Cardiac muscle cell (in vitro differentiated cells and primary cell): ENCODE results near the gene MYOM1. TPM values are rescaled to one million over a fixed set of nuclear protein-coding genes. Genes with fewer than 3 reads are reported as not detected.
A peak's percentile ranks its signal among the peaks of the same experiment; 100 is the strongest.
"Not testable (repeated sequence)": the region's sequence is repeated elsewhere in the genome, so short reads cannot be mapped to it uniquely, and the experiment has no call there.

ENCODE experiments used
- DNase-seq, 2 donors: peaks; one replicate each; pipeline versions ENCODE4 v3.0.0 to v3.0.0-alpha.2; 2010 to 2017; ENCODE audit warnings: low read depth in 1 of 2, low spot score in 1 of 2
- H3K27ac ChIP-seq: fragments of 200-600 bp; sonication (generic); 2 replicates; pipeline ENCODE4 v1.5.1; 2016
- H3K27me3 ChIP-seq: fragments of 200-600 bp; sonication (generic); 2 replicates; pipeline ENCODE4 v1.6.0; 2016; ENCODE audit warnings: control low read depth
- H3K36me3 ChIP-seq: fragments of 200-600 bp; sonication (generic); 2 replicates; pipeline ENCODE4 v1.5.1; 2016; ENCODE audit warnings: control low read depth
- H3K4me1 ChIP-seq: fragments of 200-600 bp; sonication (generic); 2 replicates; pipeline ENCODE4 v1.8.1; 2017; ENCODE audit warnings: low read depth, mild to moderate bottlenecking, mixed run types
- H3K4me3 ChIP-seq: fragments of 200-600 bp; sonication (generic); 2 replicates; pipeline ENCODE4 v1.5.1; 2016; ENCODE audit warnings: mild to moderate bottlenecking
- H3K9me3 ChIP-seq: fragments of 200-600 bp; sonication (generic); 2 replicates; pipeline ENCODE4 v1.5.1; 2017; ENCODE audit warnings: low read depth, mild to moderate bottlenecking, control low read depth
- CTCF ChIP-seq: IDR thresholded peaks from 2 replicates; pipeline ENCODE4 v1.5.1; 2012; ENCODE audit warnings: low read depth, mild to moderate bottlenecking, low read length
- polyA plus RNA-seq: library from polyadenylated mRNA; unstranded; fragments of >200 nt; fragmentation: Nextera tagmentation; extraction: Ambion mirVana; gene quantifications from 2 replicates; pipeline ENCODE4 v1.2.1, GENCODE V29; 2016
- total RNA-seq: library from RNA; depleted of rRNA; stranded (reverse); fragments of >200 nt; gene quantifications from 2 replicates; pipeline ENCODE4 v1.2.3, GENCODE V29; 2016

MYOM1 gene
- total and polyA plus RNA-seq, 2 experiments from 2014 or later: 194 to 219 TPM

- no peak for DNase-seq
- H3K36me3 ChIP-seq: peaks cover 8% of the 10 kb centered on the region
- H3K4me1 ChIP-seq: peaks cover 20% of the 10 kb centered on the region
Measured at GRCh38 chr18:3221496-3221895, 1.7 kb upstream of the MYOM1 start.

GRCh38 chr18:3220868-3221267, 1.1 kb upstream of the MYOM1 start:
- DNase-seq, H3K9me3 ChIP-seq, H3K27me3 ChIP-seq, H3K36me3 ChIP-seq, H3K4me3 ChIP-seq: not testable (repeated sequence)
- H3K27ac ChIP-seq: peak overlapping the region; percentile 98
- H3K4me1 ChIP-seq: peaks cover 20% of the 10 kb centered on the region

More at GRCh38 chr18:3221496-3221895, 1.7 kb upstream of the MYOM1 start:
- TF ChIP-seq CTCF: no peak
- Histone ChIP-seq H3K9me3 (no peaks in the 10 kb centered on the region), H3K27ac (no peak overlapping the region), H3K4me3 (no peak overlapping the region), H3K27me3 (no peaks in the 10 kb centered on the region)

GRCh38 chr18:3219241-3219630, 532 bp downstream of the MYOM1 start:
- H3K4me1 ChIP-seq: peaks cover 21% of the 10 kb centered on the region
- H3K36me3 ChIP-seq: peaks cover 24% of the 10 kb centered on the region
- peak overlapping the region; percentile 98 for H3K27ac ChIP-seq
- DNase-seq: no peak
- no peaks in the 10 kb centered on the region for H3K27me3 ChIP-seq
- no peaks in the 10 kb centered on the region for H3K9me3 ChIP-seq
- peak overlapping the region; percentile 56 for H3K4me3 ChIP-seq
- no peak for TF ChIP-seq CTCF

- peak overlapping the region; percentile 56 for H3K4me3 ChIP-seq
- no peak for TF ChIP-seq CTCF
- DNase-seq: peak in 1 of 2 donors; percentile 40
- H3K36me3 ChIP-seq: peaks cover 25% of the 10 kb centered on the region
- peak overlapping the region; percentile 98 for H3K27ac ChIP-seq
- H3K9me3 ChIP-seq: no peaks in the 10 kb centered on the region
- no peaks in the 10 kb centered on the region for H3K27me3 ChIP-seq
- peaks cover 25% of the 10 kb centered on the region for H3K4me1 ChIP-seq
Measured at GRCh38 chr18:3218819-3219218, 949 bp downstream of the MYOM1 start.

- Histone ChIP-seq H3K9me3 (no peaks in the 10 kb centered on the region), H3K4me1 (peaks cover 32% of the 10 kb centered on the region), H3K36me3 (peaks cover 26% of the 10 kb centered on the region), H3K27ac (peak overlapping the region; percentile 98), H3K4me3 (peak overlapping the region; percentile 56), H3K27me3 (no peaks in the 10 kb centered on the region)
- DNase-seq: peak; percentile 33 to 80
- no peak for TF ChIP-seq CTCF
Measured at GRCh38 chr18:3217948-3218647, 1.7 kb downstream of the MYOM1 start.

- DNase-seq: no peak
- peaks cover 43% of the 10 kb centered on the region for H3K4me1 ChIP-seq
- no peaks in the 10 kb centered on the region for H3K9me3 ChIP-seq
- peak overlapping the region; percentile 56 for H3K4me3 ChIP-seq
- H3K27ac ChIP-seq: peak overlapping the region; percentile 98
- no peak for TF ChIP-seq CTCF
- peaks cover 34% of the 10 kb centered on the region for H3K36me3 ChIP-seq
- no peaks in the 10 kb centered on the region for H3K27me3 ChIP-seq
Measured at GRCh38 chr18:3216987-3217386, 2.8 kb downstream of the MYOM1 start.
